Activated naive CD8-positive, alpha-beta T cell treated with anti-CD3 and anti-CD28 coated beads, Interleukin-2, amount 50 U/mL, for 24 hours (primary cell): ENCODE measurements around the gene RGS3.

Source experiments
- ATAC-seq: fragments of 150-1000 bp; cut with Tn5 transposase; one replicate; pipeline ENCODE4 v1.10.0; 2021
- DNase-seq: peaks from one replicate; pipeline ENCODE4 v3.0.0; 2021
- H3K27ac Mint-ChIP-seq: one replicate; pipeline ENCODE4 v1.8.0; 2021; ENCODE audit warnings: mild to moderate bottlenecking, mixed read lengths
- H3K27me3 Mint-ChIP-seq: one replicate; pipeline ENCODE4 v1.8.0; 2021; ENCODE audit warnings: mixed read lengths
- H3K36me3 Mint-ChIP-seq: one replicate; pipeline ENCODE4 v1.8.0; 2021; ENCODE audit warnings: low read depth, mixed read lengths
- H3K4me1 Mint-ChIP-seq: one replicate; pipeline ENCODE4 v1.8.0; 2021; ENCODE audit warnings: mixed read lengths
- H3K4me3 Mint-ChIP-seq: one replicate; pipeline ENCODE4 v1.8.0; 2021; ENCODE audit warnings: mild to moderate bottlenecking, moderate library complexity, mixed read lengths
- H3K9me3 Mint-ChIP-seq: one replicate; pipeline ENCODE4 v1.8.0; 2021; ENCODE audit warnings: mixed read lengths

RGS3 gene

GRCh38 chr9:113519426-113520108 lies 56.0 kb downstream of the RGS3 start:
- peaks cover 46% of the 10 kb centered on the region for H3K36me3 Mint-ChIP-seq
- H3K4me3 Mint-ChIP-seq = peak overlapping the region; percentile 87
- H3K9me3 Mint-ChIP-seq = no peaks in the 10 kb centered on the region
- H3K4me1 Mint-ChIP-seq = peaks cover 95% of the 10 kb centered on the region
- ATAC-seq (no peak), DNase-seq (no peak)
- peaks cover 2% of the 10 kb centered on the region for H3K27me3 Mint-ChIP-seq
- H3K27ac Mint-ChIP-seq = peak overlapping the region; percentile 83

- H3K27ac Mint-ChIP-seq = peak overlapping the region; percentile 83
- ATAC-seq (peak; percentile 26), DNase-seq (peak; percentile 60)
- H3K27me3 Mint-ChIP-seq = peaks cover 2% of the 10 kb centered on the region
- H3K4me1 Mint-ChIP-seq = peaks cover 95% of the 10 kb centered on the region
- no peaks in the 10 kb centered on the region for H3K9me3 Mint-ChIP-seq
- H3K4me3 Mint-ChIP-seq = peak overlapping the region; percentile 87
- H3K36me3 Mint-ChIP-seq = peaks cover 49% of the 10 kb centered on the region
Observed at GRCh38 chr9:113520109-113520642, 56.6 kb downstream of the RGS3 start.

- Mint-ChIP-seq H3K4me1 (peaks cover 98% of the 10 kb centered on the region), H3K36me3 (peaks cover 60% of the 10 kb centered on the region), H3K4me3 (peak overlapping the region; percentile 71), H3K9me3 (no peaks in the 10 kb centered on the region), H3K27me3 (peaks cover 2% of the 10 kb centered on the region), H3K27ac (peak overlapping the region; percentile 13)
- ATAC-seq (no peak), DNase-seq (no peak)
Observed at GRCh38 chr9:113521693-113522255, 58.2 kb downstream of the RGS3 start.

DNA sequence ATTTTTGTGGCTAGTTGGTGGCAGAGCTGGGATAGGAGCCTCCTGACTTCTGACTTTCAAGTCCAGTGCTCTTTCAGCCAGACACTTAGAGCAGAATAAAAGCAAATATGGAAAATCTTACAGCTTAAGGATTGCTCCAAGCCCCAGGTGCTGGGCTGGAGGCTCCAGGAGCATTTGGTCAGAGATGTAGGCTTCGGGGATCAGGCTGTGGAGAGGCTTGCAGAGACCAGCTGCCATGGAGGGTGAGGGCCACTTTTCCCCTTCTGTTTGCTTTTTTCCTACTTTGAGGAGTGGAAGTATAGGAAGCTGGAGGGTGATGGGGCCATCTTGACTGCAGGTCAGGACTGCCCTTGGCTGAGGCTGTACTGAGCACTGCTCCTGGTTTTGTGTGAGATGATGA lies 58.9 kb downstream of the RGS3 start:
- H3K4me3 Mint-ChIP-seq = peak overlapping the region; percentile 71
- DNase-seq (no peak), ATAC-seq (no peak)
- H3K27me3 Mint-ChIP-seq = peaks cover 2% of the 10 kb centered on the region
- H3K36me3 Mint-ChIP-seq = peaks cover 64% of the 10 kb centered on the region
- no peaks in the 10 kb centered on the region for H3K9me3 Mint-ChIP-seq
- H3K27ac Mint-ChIP-seq = peak overlapping the region; percentile 91
- peaks cover 97% of the 10 kb centered on the region for H3K4me1 Mint-ChIP-seq

- peaks cover 67% of the 10 kb centered on the region for H3K36me3 Mint-ChIP-seq
Observed at GRCh38 chr9:113522858-113523257, 59.3 kb downstream of the RGS3 start.

GRCh38 chr9:113523421-113524141 lies 60.1 kb downstream of the RGS3 start:
- Mint-ChIP-seq H3K9me3 (no peaks in the 10 kb centered on the region), H3K27me3 (peaks cover 2% of the 10 kb centered on the region), H3K36me3 (peaks cover 63% of the 10 kb centered on the region), H3K27ac (peak overlapping the region; percentile 91), H3K4me3 (peak overlapping the region; percentile 71), H3K4me1 (peaks cover 88% of the 10 kb centered on the region)
- peak; percentile 89 for DNase-seq
- ATAC-seq = peak; percentile 79

More at GRCh38 chr9:113522858-113523257, 59.3 kb downstream of the RGS3 start:
- no peak for ATAC-seq
- Mint-ChIP-seq H3K9me3 (no peaks in the 10 kb centered on the region), H3K27me3 (peaks cover 2% of the 10 kb centered on the region), H3K4me1 (peaks cover 94% of the 10 kb centered on the region), H3K4me3 (peak overlapping the region; percentile 71), H3K27ac (peak overlapping the region; percentile 91)
- no peak for DNase-seq

DNA sequence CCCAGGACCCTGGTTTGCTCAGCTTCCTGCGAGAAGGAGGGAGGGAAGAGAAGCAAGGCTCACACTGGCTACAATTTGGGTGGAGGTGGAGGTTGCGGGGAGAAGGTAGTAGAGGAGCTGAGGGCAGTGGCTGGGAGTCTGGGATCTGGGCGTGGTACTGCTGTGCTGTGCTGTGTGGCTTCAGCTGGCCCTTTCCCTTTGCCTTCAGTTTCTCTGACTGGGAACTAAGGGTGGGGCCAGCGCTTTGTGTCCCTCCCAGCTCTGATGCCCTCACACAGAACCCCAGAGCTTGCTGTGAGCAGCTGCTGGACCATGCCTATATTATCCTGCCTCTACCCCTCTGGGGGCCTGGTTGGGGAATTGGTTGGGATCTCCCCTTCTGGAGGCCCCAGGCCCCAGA lies 60.9 kb downstream of the RGS3 start:
- ATAC-seq = no peak
- Mint-ChIP-seq H3K36me3 (peaks cover 62% of the 10 kb centered on the region), H3K4me3 (peak overlapping the region; percentile 71), H3K27ac (peak overlapping the region; percentile 91), H3K27me3 (peaks cover 2% of the 10 kb centered on the region), H3K4me1 (peaks cover 79% of the 10 kb centered on the region), H3K9me3 (no peaks in the 10 kb centered on the region)
- no peak for DNase-seq

GRCh38 chr9:113525205-113525604 lies 61.7 kb downstream of the RGS3 start:
- H3K27me3 Mint-ChIP-seq = peaks cover 2% of the 10 kb centered on the region
- DNase-seq (no peak), ATAC-seq (no peak)
- no peaks in the 10 kb centered on the region for H3K9me3 Mint-ChIP-seq
- peaks cover 65% of the 10 kb centered on the region for H3K36me3 Mint-ChIP-seq
- peak overlapping the region; percentile 59 for H3K4me3 Mint-ChIP-seq
- peaks cover 75% of the 10 kb centered on the region for H3K4me1 Mint-ChIP-seq
- H3K27ac Mint-ChIP-seq = no peak overlapping the region

DNA sequence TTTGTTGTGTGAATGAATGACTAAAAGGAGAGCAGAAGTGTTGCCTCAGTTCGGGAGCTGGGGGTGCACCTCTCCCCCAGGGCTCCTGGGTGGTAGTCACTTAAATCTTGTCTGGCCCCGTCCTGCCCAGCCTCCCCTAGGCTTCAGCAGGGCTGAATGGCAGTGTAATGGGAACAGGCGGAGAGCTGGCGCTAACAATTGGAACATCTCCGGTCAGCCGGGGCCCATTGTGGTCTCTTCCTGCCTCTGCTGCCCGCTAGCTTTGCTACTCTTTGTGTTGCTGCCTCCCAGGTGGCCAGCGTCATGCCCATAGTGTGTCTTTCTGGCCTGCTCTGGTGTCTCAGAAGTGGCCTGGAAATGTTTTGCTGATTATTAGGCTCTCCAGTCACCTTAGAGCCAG lies 62.3 kb downstream of the RGS3 start:
- no peak overlapping the region for H3K27ac Mint-ChIP-seq
- H3K4me1 Mint-ChIP-seq = peaks cover 68% of the 10 kb centered on the region
- H3K36me3 Mint-ChIP-seq = peaks cover 62% of the 10 kb centered on the region
- H3K27me3 Mint-ChIP-seq = peaks cover 2% of the 10 kb centered on the region
- ATAC-seq = no peak
- peak overlapping the region; percentile 59 for H3K4me3 Mint-ChIP-seq
- H3K9me3 Mint-ChIP-seq = no peaks in the 10 kb centered on the region
- no peak for DNase-seq

DNA sequence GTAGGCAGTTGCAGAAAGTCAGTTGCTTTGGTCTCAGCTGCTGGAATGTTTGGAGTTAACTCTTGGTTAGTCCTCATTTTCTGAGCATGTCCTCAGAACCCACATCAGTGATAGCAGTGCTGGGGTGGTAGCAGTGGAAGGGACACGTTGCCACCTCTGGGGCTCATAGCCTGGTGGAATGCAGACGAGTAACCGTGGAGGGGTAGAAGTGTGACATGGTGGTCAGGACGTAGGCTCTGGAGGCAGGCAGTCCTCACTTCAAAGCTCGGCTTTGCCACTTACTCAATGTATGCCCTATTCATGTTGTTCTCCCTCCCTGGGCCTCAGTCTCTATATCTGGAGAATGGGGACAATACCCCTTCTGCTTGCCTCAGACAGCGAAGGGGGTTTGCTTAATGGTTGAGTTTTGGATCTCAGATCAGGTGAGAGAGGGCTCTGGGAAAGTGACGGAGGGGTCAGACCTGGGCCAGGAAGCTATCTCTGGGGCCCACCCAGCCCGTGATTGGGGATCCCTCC lies 62.8 kb downstream of the RGS3 start:
- DNase-seq (no peak), ATAC-seq (no peak)
- H3K4me1 Mint-ChIP-seq = peaks cover 65% of the 10 kb centered on the region
- H3K27ac Mint-ChIP-seq = no peak overlapping the region
- H3K9me3 Mint-ChIP-seq = no peaks in the 10 kb centered on the region
- peaks cover 62% of the 10 kb centered on the region for H3K36me3 Mint-ChIP-seq
- peak overlapping the region; percentile 59 for H3K4me3 Mint-ChIP-seq
- H3K27me3 Mint-ChIP-seq = peaks cover 2% of the 10 kb centered on the region

- ATAC-seq = no peak
Observed at GRCh38 chr9:113526841-113527240, 63.3 kb downstream of the RGS3 start.

GRCh38 chr9:113528088-113528487 lies 64.6 kb downstream of the RGS3 start:
- no peak overlapping the region for H3K27ac Mint-ChIP-seq
- peaks cover 61% of the 10 kb centered on the region for H3K36me3 Mint-ChIP-seq
- no peak for DNase-seq
- peaks cover 47% of the 10 kb centered on the region for H3K4me1 Mint-ChIP-seq
- no peak for ATAC-seq
- peaks cover 2% of the 10 kb centered on the region for H3K27me3 Mint-ChIP-seq
- H3K4me3 Mint-ChIP-seq = no peak overlapping the region
- H3K9me3 Mint-ChIP-seq = no peaks in the 10 kb centered on the region

More at GRCh38 chr9:113526841-113527240, 63.3 kb downstream of the RGS3 start:
- Mint-ChIP-seq H3K27ac (no peak overlapping the region), H3K4me1 (peaks cover 60% of the 10 kb centered on the region), H3K4me3 (peak overlapping the region; percentile 59), H3K9me3 (no peaks in the 10 kb centered on the region), H3K36me3 (peaks cover 64% of the 10 kb centered on the region), H3K27me3 (peaks cover 2% of the 10 kb centered on the region)
- DNase-seq = no peak

DNA sequence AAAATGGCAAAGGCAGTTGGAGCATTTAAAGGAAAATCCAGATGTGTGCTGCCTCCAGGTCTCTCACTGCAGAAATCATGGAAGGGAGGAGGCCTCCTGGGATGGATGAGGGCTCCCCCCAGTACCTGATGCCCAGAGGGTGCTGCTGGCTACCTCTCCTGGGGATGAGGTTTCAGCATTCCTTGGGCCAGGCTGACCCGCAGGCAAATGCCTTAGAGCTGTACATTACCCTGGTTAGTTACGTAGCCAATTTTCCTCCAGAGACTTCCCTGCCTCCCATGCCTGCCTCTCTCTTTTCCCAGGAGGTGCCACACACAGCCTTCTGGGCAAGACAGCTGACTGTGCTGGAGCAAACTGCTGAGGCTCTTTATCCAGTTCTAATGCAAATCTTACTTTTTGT lies 65.3 kb downstream of the RGS3 start:
- Mint-ChIP-seq H3K4me3 (no peak overlapping the region), H3K9me3 (no peaks in the 10 kb centered on the region), H3K36me3 (peaks cover 57% of the 10 kb centered on the region), H3K27me3 (no peaks in the 10 kb centered on the region), H3K27ac (no peak overlapping the region), H3K4me1 (peaks cover 40% of the 10 kb centered on the region)
- ATAC-seq (no peak), DNase-seq (no peak)

DNA sequence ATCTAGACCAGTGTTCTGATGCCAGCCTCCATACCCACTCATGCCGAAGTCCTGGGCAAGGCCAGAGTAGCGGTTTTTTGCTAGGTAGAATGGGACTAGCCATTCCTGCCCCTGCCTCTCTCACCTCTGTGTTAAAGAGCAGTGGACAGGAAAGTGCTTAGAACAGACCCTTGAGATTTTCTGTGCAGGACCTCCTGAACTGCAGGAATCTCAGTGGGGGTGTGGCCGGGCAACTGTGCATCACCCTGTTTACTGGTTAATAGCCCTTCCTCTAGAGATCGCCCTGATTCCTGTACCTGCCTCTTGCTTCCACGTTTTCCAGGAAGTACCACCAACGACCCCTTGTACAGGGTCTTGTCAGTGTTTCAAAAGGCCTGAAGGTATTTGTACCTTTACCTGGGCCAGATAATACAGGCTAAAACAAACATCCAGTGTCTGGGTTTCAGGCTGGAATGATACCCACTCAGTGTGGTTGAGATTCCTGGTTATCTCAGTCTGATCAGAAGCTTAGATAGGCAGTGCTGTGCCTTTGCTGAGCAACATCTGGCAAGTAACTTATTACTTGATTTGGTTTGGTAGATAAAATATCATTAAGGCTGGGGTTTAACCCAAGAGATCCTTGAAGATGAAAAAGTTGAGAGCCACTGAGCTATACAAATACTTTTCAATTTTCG lies 65.9 kb downstream of the RGS3 start:
- no peak overlapping the region for H3K4me3 Mint-ChIP-seq
- no peaks in the 10 kb centered on the region for H3K27me3 Mint-ChIP-seq
- DNase-seq (no peak), ATAC-seq (no peak)
- H3K27ac Mint-ChIP-seq = no peak overlapping the region
- peaks cover 55% of the 10 kb centered on the region for H3K36me3 Mint-ChIP-seq
- no peaks in the 10 kb centered on the region for H3K9me3 Mint-ChIP-seq
- peaks cover 33% of the 10 kb centered on the region for H3K4me1 Mint-ChIP-seq
